H1 (cell line): ENCODE results near the gene LBX2. TPM values are rescaled to one million over a fixed set of nuclear protein-coding genes. Genes with fewer than 3 reads are reported as not detected.

Experiments
- CTCF ChIA-PET: fragments of 300-600 bp; sonication (Branson Sonifier 250); formaldehyde crosslinking; loops from one replicate; lab custom pipeline; 2021; ENCODE audit not compliant: partially characterized antibody; lab: Charles Lee
- POLR2A ChIA-PET: fragments of 300-600 bp; sonication (Branson Sonifier 250); formaldehyde crosslinking; loops from one replicate; lab custom pipeline; 2021; ENCODE audit warnings: inconsistent platforms; ENCODE audit not compliant: partially characterized antibody; lab: Charles Lee
- DNase-seq, 2 experiments: peaks; one replicate each; pipeline versions ENCODE4 v3.0.0 to v3.0.0-alpha.2; 2010 to 2022; ENCODE audit warnings: low spot score in 2 of 2, low read depth in 1 of 2, mixed read lengths in 1 of 2
- FAIRE-seq: peaks from 2 replicates; lab custom pipeline; 2011; peaks lifted over from hg19 to GRCh38; lab: Jason Lieb, UNC
- H2AFZ ChIP-seq: 2 replicates; pipeline ENCODE4 v1.8.1; 2012; ENCODE audit warnings: low read length, inconsistent platforms
- H2AK5ac ChIP-seq: 2 replicates; pipeline ENCODE4 v1.6.1; 2013; ENCODE audit warnings: low read depth, low read length
- H2BK120ac ChIP-seq: replicated peaks from 2 replicates; pipeline ENCODE3; 2013; ENCODE audit warnings: low read depth, low read length, inconsistent platforms
- H2BK12ac ChIP-seq: 2 replicates; pipeline ENCODE4 v1.6.1; 2013; ENCODE audit warnings: low read depth, low read length
- H2BK15ac ChIP-seq: 2 replicates; pipeline ENCODE4 v1.6.1; 2013; ENCODE audit warnings: low read length
- H2BK20ac ChIP-seq: 2 replicates; pipeline ENCODE4 v1.6.1; 2013; ENCODE audit warnings: low read length
- H2BK5ac ChIP-seq: 2 replicates; pipeline ENCODE4 v1.6.1; 2013; ENCODE audit warnings: low read depth, low read length
- H3K14ac ChIP-seq: 2 replicates; pipeline ENCODE4 v1.6.1; 2013; ENCODE audit warnings: inconsistent platforms; ENCODE audit not compliant: insufficient read length
- H3K18ac ChIP-seq: 2 replicates; pipeline ENCODE4 v1.6.1; 2013; ENCODE audit warnings: low read length; ENCODE audit errors: extremely low read depth
- H3K23ac ChIP-seq: 2 replicates; pipeline ENCODE4 v1.6.1; 2013; ENCODE audit warnings: inconsistent platforms; ENCODE audit not compliant: insufficient read length
- H3K23me2 ChIP-seq: 2 replicates; pipeline ENCODE4 v1.6.1; 2013; ENCODE audit warnings: low read depth, low read length
- H3K27ac ChIP-seq: 2 replicates; pipeline ENCODE4 v1.6.1; 2011; ENCODE audit warnings: low read depth, low read length, inconsistent platforms
- H3K27me3 ChIP-seq, 4 experiments: replicated peaks in 1 of 4; 1 replicate in 1 of 4; 2 replicates in 3 of 4; pipeline versions ENCODE4 v1.6.1 to v1.8.1; 2011 to 2013; ENCODE audit warnings: low read length in 3 of 4, mild to moderate bottlenecking in 3 of 4, inconsistent platforms in 2 of 4, mixed read lengths in 2 of 4, moderate library complexity in 1 of 4; ENCODE audit not compliant: control insufficient read depth in 3 of 4, insufficient read depth in 3 of 4; ENCODE audit errors: extremely low read depth in 1 of 4
- H3K36me3 ChIP-seq, 4 experiments: 2 replicates each; pipeline versions ENCODE4 v1.6.1 to v1.8.1; 2011 to 2013; ENCODE audit warnings: mild to moderate bottlenecking in 4 of 4, low read length in 3 of 4, moderate library complexity in 2 of 4, control low read depth in 1 of 4, inconsistent platforms in 1 of 4; ENCODE audit not compliant: insufficient read depth in 4 of 4, control insufficient read depth in 2 of 4
- H3K4ac ChIP-seq: replicated peaks from 2 replicates; pipeline ENCODE3; 2013; ENCODE audit warnings: low read length, low read depth, mixed read lengths, inconsistent platforms; ENCODE audit not compliant: insufficient read length
- H3K4me1 ChIP-seq, 4 experiments: replicated peaks in 1 of 4; 1 replicate in 1 of 4; 2 replicates in 3 of 4; pipeline versions ENCODE4 v1.6.1 to v1.8.1; 2011 to 2013; ENCODE audit warnings: low read length in 3 of 4, inconsistent platforms in 2 of 4, mixed read lengths in 1 of 4; ENCODE audit not compliant: insufficient read depth in 4 of 4, control insufficient read depth in 3 of 4
- H3K4me2 ChIP-seq, 2 experiments: 2 replicates each; pipeline versions ENCODE4 v1.6.1 to v1.8.1; 2011 to 2013; ENCODE audit warnings: low read depth in 2 of 2, low read length in 2 of 2, control low read depth in 1 of 2, inconsistent platforms in 1 of 2, mild to moderate bottlenecking in 1 of 2; ENCODE audit not compliant: insufficient read depth in 1 of 2
- H3K4me3 ChIP-seq, 4 experiments: fragments of 200-600, 300-600 bp in 1 of 4; sonication (generic), shearing (Covaris generic), sonication (Bioruptor Twin) in 1 of 4; 2 replicates each; pipeline versions ENCODE4 v1.5.1 to v1.8.1; 2011 to 2016; ENCODE audit warnings: low read length in 4 of 4, low read depth in 3 of 4, control low read depth in 2 of 4, inconsistent platforms in 2 of 4, mild to moderate bottlenecking in 2 of 4, mixed read lengths in 1 of 4, moderate library complexity in 1 of 4; ENCODE audit not compliant: insufficient read depth in 2 of 4; ENCODE audit errors: extremely low read depth in 1 of 4
- H3K56ac ChIP-seq: replicated peaks from 2 replicates; pipeline ENCODE3; 2013; ENCODE audit warnings: low read depth, mild to moderate bottlenecking, mixed read lengths, low read length, inconsistent platforms; ENCODE audit not compliant: insufficient read length
- H3K79me1 ChIP-seq: 2 replicates; pipeline ENCODE4 v1.6.1; 2013; ENCODE audit warnings: low read depth, low read length, control low read depth
- H3K79me2 ChIP-seq, 2 experiments: 2 replicates each; pipeline versions ENCODE4 v1.6.1 to v1.8.1; 2012 to 2013; ENCODE audit warnings: low read length in 2 of 2, mild to moderate bottlenecking in 2 of 2, inconsistent platforms in 1 of 2; ENCODE audit not compliant: insufficient read depth in 2 of 2, control insufficient read depth in 1 of 2
- H3K9ac ChIP-seq, 4 experiments: replicated peaks in 1 of 4; 1 replicate in 1 of 4; 2 replicates in 3 of 4; pipeline versions ENCODE4 v1.6.1 to v1.8.1; 2011 to 2013; ENCODE audit warnings: low read depth in 3 of 4, low read length in 3 of 4, control low read depth in 2 of 4, mild to moderate bottlenecking in 2 of 4, moderate library complexity in 2 of 4, inconsistent platforms in 1 of 4; ENCODE audit errors: extremely low read depth in 1 of 4
- H3K9me3 ChIP-seq, 2 experiments: 2 replicates each; pipeline versions ENCODE4 v1.6.1 to v1.8.1; 2012 to 2013; ENCODE audit warnings: mild to moderate bottlenecking in 2 of 2, moderate library complexity in 2 of 2, control low read depth in 1 of 2, inconsistent platforms in 1 of 2, low read depth in 1 of 2, low read length in 1 of 2, mixed read lengths in 1 of 2; ENCODE audit not compliant: insufficient read depth in 2 of 2
- H4K20me1 ChIP-seq, 2 experiments: replicated peaks in 1 of 2; 2 replicates each; pipeline versions ENCODE3 to v1.8.1; 2011 to 2013; ENCODE audit warnings: inconsistent platforms in 2 of 2, low read length in 2 of 2, mild to moderate bottlenecking in 1 of 2; ENCODE audit not compliant: insufficient read depth in 2 of 2, control insufficient read depth in 1 of 2
- H4K5ac ChIP-seq: 2 replicates; pipeline ENCODE4 v1.6.1; 2013; ENCODE audit warnings: low read length, low read depth, mixed read lengths, inconsistent platforms; ENCODE audit not compliant: insufficient read length
- H4K8ac ChIP-seq: 2 replicates; pipeline ENCODE4 v1.8.0; 2013; ENCODE audit warnings: mild to moderate bottlenecking, moderate library complexity, low read length, inconsistent platforms; ENCODE audit not compliant: insufficient read depth; ENCODE audit errors: extremely low read depth
- H4K91ac ChIP-seq: replicated peaks from 2 replicates; pipeline ENCODE3; 2013; ENCODE audit warnings: low read length, mixed read lengths, inconsistent platforms; ENCODE audit not compliant: insufficient read length
- BRCA1 ChIP-seq: IDR thresholded peaks from 2 replicates; pipeline ENCODE4 v1.6.1; 2012; ENCODE audit warnings: low read depth, low read length, improper control_type of control experiment
- CTBP2 ChIP-seq: IDR thresholded peaks from 2 replicates; pipeline ENCODE4 v1.7.0; 2011; ENCODE audit warnings: borderline replicate concordance, mild to moderate bottlenecking, moderate library complexity, mixed read lengths, low read length; ENCODE audit not compliant: insufficient read depth, insufficient read length
- EGR1 ChIP-seq: IDR thresholded peaks from 2 replicates; pipeline ENCODE4 v1.6.1; 2011; ENCODE audit warnings: low read depth, low read length, borderline replicate concordance
- HDAC6 ChIP-seq: IDR thresholded peaks from one replicate; pipeline ENCODE4 v1.7.1; 2012; ENCODE audit warnings: low read depth, mild to moderate bottlenecking, inconsistent platforms, low read length, moderate library complexity
- JUN ChIP-seq: IDR thresholded peaks from 2 replicates; pipeline ENCODE4 v1.6.1; 2011; ENCODE audit warnings: low read depth, mild to moderate bottlenecking, improper control_type of control experiment, low read length
- NRF1 ChIP-seq: IDR thresholded peaks from 2 replicates; pipeline ENCODE4 v1.6.1; 2011; ENCODE audit warnings: mild to moderate bottlenecking, low read depth, low read length, improper control_type of control experiment
- SRF ChIP-seq: IDR thresholded peaks from 2 replicates; pipeline ENCODE4 v1.6.1; 2011; ENCODE audit warnings: mild to moderate bottlenecking, low read depth, low read length, moderate library complexity
- WGBS, 2 experiments: shearing (Covaris generic) in 1 of 2; methylation state at CpG; one replicate each; pipeline versions ENCODE4 v1.1.6 to v1.1.7; 2013 to 2015; ENCODE audit warnings: low lambda C conversion rate in 2 of 2, mixed read lengths in 2 of 2, inconsistent platforms in 1 of 2, low coverage in 1 of 2, missing lambda C conversion rate in 1 of 2; ENCODE audit not compliant: insufficient replicate concordance in 2 of 2, insufficient coverage in 1 of 2, insufficient read length in 1 of 2; ENCODE audit errors: extremely low coverage in 1 of 2, missing lambda C conversion rate in 1 of 2; 5-methylcytosine and 5-hydroxymethylcytosine counted together
- polyA plus RNA-seq, 7 experiments: library from polyadenylated mRNA; depleted of rRNA in 3 of 7; stranded (reverse) in 5 of 7; unstranded in 2 of 7; fragments of >200 nt in 5 of 7; fragments of 200-250 nt in 2 of 7; gene quantifications; 1 replicate in 5 of 7; 2 replicates in 1 of 7; 4 replicates in 1 of 7; pipeline versions ENCODE4 v1.2.1 to v1.2.3, GENCODE V29; 2011 to 2013; ENCODE audit warnings: missing spikeins in 2 of 7, mixed read lengths in 2 of 7
- total RNA-seq: library from RNA; stranded (reverse); fragmentation: NEBNext Ultra II Directional; extraction: Animal tissue kit (Norgen Biotek cat#: 25700); gene quantifications from 2 replicates; pipeline ENCODE4 v1.2.1, GENCODE V29; 2021
- TF ChIP-seq, protein P1 (sequence below): IDR thresholded peaks from 2 replicates; pipeline ENCODE4 v1.6.1; 2012; ENCODE audit warnings: inconsistent platforms
- TF ChIP-seq, protein P2 (sequence below): IDR thresholded peaks from 2 replicates; pipeline ENCODE4 v1.6.1; 2011; ENCODE audit warnings: low read length, improper control_type of control experiment
- TF ChIP-seq, protein P3 (sequence below): IDR thresholded peaks from 2 replicates; pipeline ENCODE4 v1.6.1; 2012; ENCODE audit warnings: low read length, inconsistent platforms

Gene LBX2
- total and polyA plus RNA-seq, 2 of the 8 experiments (the other 6 are each of a cell fraction or from before 2014, with no cell fraction given), result 0.27 TPM; not detected in 1

DNA sequence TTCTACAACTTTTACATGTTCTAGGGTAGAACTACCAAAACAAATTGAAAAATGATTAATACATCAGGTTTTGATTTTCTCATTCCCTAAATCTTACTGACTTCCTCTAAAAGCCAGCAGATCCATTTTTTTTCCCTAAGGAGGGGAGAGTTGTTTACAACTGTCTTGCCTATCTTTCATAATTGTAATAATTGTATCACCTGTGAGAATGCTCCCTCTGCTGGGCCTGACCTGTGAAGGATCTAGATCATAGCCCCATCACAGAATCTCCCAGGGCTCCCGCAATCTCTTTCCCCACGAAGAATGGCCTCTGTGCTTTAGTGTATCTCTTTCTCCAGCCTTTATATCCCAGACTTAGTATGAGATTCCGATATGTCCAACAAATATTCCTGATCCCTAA is 45.2 kb upstream of the LBX2 start:
- Histone ChIP-seq H3K27me3 (peaks cover 0 to 26% (median 11%) of the 10 kb centered on the region in 4 experiments; a peak in 6 of 7 replicates), H2BK5ac (no peak overlapping the region), H4K5ac (no peak overlapping the region), H3K4me1 (peaks cover 0 to 6% (median 2%) of the 10 kb centered on the region in 4 experiments; a peak in 4 of 7 replicates), H2AFZ (no peak overlapping the region), H3K23me2 (peaks cover 9% of the 10 kb centered on the region), H4K91ac (no peak overlapping the region), H3K14ac (no peak overlapping the region), H3K79me2 (no peaks in the 10 kb centered on the region), H3K9me3 (no peaks in the 10 kb centered on the region), H4K20me1 (peaks cover 3 to 4% of the 10 kb centered on the region in 2 experiments), H2BK12ac (no peak overlapping the region), H2BK120ac (no peak overlapping the region), H3K56ac (no peak overlapping the region), H3K36me3 (no peaks in the 10 kb centered on the region), H2BK20ac (no peak overlapping the region), H4K8ac (no peak overlapping the region), H3K4ac (no peak overlapping the region), H2BK15ac (no peak overlapping the region), H3K4me2 (no peak overlapping the region), H3K4me3 (no peak overlapping the region), H2AK5ac (no peak overlapping the region), H3K79me1 (no peaks in the 10 kb centered on the region), H3K18ac (no peak overlapping the region), H3K27ac (no peak overlapping the region), H3K23ac (no peak overlapping the region), H3K9ac (no peak overlapping the region)
- FAIRE-seq (no peak), DNase-seq (no peak)
- ChIA-PET POLR2A (interaction anchor here (5.2 kb wide), 1 partner anchor 14 kb away, joined by 39 read pairs; the partner anchor contains the start of genes AUP1 and HTRA2), CTCF (interaction anchor here (0.6 to 1.6 kb wide), 6 partner anchors 11 to 815 kb away, joined by 3 to 7 read pairs (median 3); no protein-coding TSS in a partner anchor)
- WGBS, 2 experiments, result 75% methylated on average over 3 of the region's 3 CpGs; no CpG with 5 or more reads in 1 of the 2 experiments
- TF ChIP-seq SRF (no peak), HDAC6 (no peak), BRCA1 (no peak), JUN (no peak), CTBP2 (no peak), NRF1 (no peak), EGR1 (no peak)
- TF ChIP-seq, protein P1, sequence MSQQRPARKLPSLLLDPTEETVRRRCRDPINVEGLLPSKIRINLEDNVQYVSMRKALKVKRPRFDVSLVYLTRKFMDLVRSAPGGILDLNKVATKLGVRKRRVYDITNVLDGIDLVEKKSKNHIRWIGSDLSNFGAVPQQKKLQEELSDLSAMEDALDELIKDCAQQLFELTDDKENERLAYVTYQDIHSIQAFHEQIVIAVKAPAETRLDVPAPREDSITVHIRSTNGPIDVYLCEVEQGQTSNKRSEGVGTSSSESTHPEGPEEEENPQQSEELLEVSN, result no peak
- TF ChIP-seq, protein P2, sequence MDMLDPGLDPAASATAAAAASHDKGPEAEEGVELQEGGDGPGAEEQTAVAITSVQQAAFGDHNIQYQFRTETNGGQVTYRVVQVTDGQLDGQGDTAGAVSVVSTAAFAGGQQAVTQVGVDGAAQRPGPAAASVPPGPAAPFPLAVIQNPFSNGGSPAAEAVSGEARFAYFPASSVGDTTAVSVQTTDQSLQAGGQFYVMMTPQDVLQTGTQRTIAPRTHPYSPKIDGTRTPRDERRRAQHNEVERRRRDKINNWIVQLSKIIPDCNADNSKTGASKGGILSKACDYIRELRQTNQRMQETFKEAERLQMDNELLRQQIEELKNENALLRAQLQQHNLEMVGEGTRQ, result no peak
- TF ChIP-seq, protein P3, sequence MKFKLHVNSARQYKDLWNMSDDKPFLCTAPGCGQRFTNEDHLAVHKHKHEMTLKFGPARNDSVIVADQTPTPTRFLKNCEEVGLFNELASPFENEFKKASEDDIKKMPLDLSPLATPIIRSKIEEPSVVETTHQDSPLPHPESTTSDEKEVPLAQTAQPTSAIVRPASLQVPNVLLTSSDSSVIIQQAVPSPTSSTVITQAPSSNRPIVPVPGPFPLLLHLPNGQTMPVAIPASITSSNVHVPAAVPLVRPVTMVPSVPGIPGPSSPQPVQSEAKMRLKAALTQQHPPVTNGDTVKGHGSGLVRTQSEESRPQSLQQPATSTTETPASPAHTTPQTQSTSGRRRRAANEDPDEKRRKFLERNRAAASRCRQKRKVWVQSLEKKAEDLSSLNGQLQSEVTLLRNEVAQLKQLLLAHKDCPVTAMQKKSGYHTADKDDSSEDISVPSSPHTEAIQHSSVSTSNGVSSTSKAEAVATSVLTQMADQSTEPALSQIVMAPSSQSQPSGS, result no peak
